CMK (cell line): ENCODE data around the gene CCDC28B.
A peak's percentile ranks its signal among the peaks of the same experiment; 100 is the strongest.

ENCODE experiments used
- DNase-seq: peaks from one replicate; pipeline ENCODE4 v3.0.0-alpha.2; 2010; ENCODE audit warnings: low read depth

The CCDC28B gene

DNA sequence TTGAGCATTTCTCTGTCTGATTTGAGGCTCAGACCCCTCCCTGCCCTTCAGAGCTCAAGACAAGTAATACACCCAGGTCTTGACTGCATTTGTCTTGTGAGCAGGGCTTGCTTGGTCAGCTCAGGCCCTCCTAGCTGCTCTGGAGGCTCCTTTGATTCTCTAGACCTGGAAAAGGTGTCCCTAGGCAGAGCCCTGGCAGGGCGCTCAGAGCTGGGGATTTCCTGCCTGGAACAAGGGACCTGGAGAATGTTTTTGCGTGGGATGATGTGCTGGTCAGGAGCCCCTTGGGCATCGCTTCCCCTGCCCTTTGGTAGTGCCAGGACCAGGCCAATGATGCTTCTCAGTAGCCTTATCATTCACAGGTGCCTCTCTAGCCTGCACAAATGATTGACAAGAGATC lies 4.9 kb upstream of the CCDC28B start:
- DNase-seq, result no peak

DNA sequence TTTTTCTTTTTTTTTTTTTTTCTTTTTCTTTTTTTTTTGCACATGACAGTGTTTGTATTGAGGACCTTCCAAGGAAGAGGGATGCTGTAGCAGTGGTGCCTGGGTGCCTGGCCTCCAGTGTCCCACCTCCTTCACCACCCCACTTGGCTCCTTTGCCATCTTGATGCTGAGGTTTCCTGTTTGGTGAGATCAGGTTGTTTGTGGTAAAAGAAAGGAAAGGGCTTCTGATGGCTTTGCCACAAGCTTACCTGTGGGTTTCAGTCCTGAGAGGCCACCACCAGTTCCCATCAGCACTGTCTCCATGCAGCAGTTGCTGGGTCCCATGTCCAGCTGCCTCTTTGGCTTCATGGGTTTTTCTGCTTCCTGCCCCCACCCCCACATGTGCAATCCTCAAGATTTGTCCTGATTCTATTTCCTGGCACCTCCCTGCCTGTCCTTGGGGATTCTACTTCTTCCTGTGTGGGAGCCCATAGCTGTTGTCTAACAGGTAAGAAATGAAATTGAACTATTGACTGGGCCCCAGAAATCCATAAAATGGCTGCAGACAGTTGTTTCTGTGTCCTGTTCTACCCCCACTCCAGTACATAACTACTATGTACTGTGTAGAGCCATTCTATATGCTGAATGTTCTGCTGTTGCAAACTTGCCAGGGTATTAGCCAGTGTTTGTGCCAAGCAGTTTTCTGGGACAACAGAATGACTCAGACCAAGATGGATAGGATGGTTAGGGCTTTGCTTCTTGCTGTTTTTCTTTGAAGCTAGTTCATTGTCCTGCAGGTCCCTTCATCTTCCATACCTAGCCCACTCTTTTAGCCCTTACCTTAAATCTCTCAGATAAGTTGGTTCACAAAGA lies 4.2 kb upstream of the CCDC28B start:
- DNase-seq, result no peak

DNA sequence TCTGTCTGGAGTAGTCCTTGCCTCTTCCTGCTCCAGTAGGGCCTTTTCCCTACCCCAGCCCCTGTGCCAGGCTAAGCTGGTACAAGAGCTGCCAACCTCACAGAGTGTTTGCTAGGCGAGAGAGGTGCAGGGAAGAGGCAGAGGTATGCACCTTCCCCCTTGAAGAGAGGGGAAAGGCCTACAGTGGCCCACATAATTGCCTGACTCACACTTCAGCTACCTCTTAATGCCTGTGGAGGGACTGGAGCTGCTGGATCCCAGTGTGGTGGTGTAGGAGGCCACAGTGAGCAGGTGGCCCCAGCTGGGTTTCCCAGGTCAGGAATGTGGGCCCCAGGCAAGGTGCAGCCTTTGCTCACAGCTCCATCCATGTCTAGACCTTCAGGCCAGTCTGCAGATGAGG lies 3.3 kb upstream of the CCDC28B start:
- DNase-seq, result no peak

DNA sequence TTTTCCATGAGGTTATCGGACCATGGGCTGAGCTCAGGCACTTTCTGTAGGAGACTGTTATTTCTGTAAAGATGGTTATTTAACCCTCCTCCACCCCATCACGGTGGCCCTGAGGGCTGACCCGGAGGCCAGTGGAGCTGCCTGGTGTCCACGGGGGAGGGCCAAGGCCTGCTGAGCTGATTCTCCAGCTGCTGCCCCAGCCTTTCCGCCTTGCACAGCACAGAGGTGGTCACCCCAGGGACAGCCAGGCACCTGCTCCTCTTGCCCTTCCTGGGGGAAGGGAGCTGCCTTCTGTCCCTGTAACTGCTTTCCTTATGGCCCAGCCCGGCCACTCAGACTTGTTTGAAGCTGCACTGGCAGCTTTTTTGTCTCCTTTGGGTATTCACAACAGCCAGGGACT lies 2.6 kb upstream of the CCDC28B start:
- DNase-seq, result no peak

DNA sequence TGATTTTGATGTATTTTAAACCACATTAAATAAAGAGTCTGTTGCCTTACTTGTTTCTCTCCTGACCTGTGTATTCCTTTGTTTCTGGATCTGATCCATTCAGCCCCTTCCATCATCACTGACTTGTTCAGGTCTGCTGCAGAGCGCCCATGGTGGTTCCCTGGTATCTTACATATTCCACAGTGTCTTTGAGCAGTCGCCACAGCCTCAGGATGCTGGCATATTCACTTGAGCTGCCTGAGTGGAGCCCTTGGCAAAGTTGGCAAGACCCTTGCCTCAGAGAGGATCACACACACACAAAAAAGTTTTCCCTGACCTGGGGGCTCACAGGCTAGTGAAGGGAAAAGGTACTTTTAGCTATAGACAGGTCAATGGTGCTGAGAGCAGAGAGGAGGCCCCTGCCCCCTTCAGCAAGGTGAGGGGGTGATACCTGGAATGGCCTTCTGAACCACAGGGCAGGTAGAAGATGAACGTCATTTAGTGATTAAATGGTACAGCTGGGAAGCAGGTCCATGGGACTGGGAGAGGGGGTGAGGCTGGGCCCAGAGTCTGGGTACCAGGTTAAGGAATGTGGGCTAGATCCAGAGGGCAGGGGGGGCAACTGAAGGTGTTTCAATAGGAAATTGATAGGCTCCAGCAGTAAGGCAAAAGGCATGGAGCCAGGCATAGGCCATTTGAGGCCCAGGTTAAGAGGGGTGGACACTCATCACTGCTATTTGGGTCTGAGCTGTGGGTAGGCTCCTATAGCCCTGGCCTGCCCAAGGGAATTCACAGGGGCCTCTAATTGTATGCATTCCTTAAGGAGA lies 2.0 kb upstream of the CCDC28B start:
- DNase-seq, result no peak

DNA sequence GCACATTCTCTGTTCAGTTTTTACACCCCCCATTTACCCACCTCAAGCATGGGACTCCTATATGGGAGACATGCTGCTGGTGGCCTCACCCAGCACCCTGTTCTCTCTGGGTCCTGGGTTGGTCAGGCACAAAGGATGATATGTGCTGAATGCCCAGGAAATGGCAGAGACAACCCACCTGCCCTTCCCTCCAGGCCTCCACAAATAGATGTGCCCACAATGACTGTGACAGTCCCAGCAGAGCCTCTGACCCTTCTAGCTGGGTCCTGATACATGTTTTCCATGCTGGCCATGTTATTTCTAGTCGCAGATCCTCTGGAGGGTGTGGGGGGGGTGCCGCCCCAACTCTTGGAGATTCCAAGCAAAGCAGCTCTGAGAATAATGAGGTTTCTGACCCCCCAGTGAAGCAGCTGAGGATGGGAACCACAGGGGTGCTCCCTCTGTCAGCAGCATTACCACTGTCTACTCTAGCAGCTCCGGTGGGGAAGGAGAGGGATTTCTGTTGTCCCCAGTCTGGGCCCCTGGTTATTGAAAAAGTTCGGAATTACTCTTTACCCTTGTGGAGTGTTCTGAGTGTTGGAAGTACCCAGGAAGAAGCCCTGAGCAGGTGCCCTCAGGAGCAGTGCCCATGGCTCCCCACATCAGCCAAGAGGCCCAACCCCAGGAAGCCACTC lies 1.2 kb upstream of the CCDC28B start:
- DNase-seq, result no peak

DNA sequence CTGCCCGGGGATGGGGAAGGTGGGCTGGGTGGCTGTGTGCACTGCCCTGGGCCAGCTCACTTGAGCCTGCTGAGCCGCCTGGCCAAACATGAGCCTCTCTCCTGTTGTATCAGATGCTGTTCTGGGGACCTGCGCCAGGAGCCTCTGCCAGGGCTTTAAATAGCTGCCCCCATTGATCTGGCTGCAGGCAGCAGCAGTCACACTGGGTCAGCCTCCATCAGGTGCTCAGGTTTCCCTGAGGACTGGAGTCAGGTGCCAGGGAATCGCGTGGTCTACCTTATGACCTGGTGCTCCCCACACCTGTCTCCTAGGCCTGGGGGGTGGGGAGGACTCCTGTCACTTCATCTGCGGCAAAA lies 700 bp upstream of the CCDC28B start:
- no peak for DNase-seq

DNA sequence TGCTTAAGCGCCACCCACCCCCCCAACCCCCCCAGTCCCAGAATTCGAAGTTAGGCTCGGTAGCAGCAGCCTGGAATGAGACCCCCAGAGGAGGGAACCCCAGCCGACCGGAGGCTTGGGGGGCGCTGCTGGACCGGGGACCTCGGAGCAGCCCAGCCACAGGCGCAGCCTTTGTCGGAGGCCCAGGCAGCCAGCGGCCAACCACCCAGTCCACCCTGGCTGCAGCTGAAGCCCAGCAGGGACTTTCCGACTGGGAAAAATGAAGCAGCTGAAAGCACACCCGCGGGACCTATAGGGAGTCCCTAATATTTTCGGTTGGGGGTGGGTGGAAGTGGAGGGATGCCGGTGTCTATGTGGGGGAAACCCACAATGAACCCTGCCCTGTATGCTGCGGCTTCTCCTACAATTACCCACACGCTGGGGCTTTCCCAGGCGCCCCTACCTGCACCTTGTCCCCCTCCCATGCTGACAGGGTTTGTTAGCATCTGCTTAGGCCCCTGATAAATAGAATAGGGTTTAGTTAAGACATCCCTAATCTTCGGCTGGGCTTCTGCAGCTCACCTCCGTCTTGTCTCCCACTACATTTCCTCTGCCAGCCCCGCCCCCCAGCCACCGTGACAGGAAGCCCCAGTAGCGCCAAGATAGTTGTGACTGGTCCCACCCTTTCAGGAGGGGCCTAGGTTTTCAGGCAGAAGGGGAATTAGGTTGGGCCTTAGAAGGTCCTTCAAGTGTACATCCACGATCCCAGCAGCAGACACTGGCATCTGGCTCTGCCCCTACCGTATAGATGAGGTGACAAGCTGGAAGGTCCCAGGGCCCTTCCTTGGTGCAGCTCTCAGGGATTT lies 838 bp downstream of the CCDC28B start:
- DNase-seq, result peak; percentile 80

DNA sequence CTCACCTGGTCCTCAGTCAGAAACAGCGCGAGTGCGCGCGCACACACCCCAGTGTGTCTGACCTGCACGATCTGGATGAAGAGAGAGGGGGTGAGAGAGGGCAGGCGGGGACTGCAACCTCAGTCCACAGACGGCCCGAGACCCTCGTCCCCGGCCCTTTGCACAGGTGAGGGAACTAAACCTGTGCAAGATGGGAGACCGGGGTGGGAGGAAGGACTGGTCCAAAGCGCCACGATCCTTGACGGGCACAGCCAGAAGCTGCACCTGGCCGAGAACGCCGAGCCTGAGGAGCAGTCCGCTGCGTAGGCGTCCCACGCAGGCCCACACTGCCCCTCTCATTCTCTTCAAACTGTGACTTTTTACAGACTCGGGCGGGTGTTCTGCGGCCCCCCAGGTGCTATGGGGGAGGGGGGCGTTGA lies 4.6 kb downstream of the CCDC28B start:
- DNase-seq, result no peak

DNA sequence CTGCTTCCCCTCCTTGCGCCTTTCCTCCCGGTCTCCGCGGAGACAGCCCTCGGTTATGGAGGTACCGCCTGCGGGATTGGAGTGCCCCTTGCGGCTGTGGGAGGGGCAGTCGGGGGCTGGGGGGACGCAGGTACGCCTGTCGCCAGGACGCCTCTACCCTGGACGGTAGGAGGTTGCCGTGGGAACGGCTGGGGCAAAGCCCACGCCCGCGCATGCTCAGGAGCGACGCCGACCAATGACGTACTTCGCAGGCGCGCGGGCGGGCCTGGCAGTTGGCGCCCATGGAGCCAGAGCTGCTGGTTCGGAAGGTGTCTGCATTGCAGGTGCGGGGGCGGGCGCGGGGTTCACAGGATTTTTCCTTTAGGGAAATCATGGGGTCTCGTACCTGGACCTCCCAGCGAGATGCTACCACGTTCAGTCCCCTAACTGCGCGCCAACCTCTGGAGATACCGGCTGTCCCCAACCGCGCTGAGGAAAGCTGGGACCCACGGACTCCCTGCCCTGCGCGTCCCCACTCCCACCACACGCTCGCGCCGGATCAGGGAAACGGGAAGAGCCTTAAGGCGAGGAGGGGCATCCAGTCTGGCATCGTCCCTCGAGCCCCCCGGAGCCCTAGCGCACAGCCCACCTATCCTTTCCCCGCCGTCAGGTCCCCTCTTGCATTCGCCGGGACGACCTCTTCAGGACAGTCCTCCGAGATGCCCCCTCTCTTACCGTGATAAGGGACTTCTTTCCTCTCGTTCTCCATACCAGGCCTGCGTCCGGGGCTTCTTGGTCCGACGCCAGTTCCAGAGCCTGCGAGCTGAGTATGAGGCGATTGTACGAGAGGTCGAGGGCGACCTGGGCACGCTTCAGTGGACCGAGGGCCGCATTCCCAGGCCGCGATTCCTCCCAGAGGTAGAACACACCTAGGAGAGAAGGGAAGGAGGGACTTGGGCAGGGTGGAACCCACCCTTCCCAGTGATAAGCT lies 5.3 kb downstream of the CCDC28B start, which contains the start of gene IQCC:
TSS of gene IQCC (plus strand) at position 271 of the 970 bp plus-strand sequence. CDS start at position 282, 11 bp downstream.
- peak; percentile 77 for DNase-seq

DNA sequence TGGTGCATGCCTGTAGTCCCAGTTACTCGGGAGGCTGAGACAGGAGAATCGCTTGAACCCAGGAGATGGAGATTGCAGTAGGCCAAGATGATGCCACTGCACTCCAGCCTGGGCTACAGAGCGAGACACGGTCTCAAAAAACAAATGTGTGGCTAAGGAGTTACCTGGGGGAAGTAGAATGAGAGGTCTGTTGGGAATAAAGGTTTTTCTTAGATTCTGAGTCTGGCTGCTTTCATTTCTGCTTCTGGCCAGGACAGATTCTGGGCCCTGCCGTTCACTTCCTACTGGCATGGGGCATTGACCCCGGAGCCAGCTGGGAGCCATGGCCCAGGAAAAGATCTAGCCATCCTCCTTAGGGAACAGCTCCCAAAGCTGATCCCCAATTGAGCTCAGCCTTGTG lies 8.1 kb downstream of the CCDC28B start:
- no peak for DNase-seq

DNA sequence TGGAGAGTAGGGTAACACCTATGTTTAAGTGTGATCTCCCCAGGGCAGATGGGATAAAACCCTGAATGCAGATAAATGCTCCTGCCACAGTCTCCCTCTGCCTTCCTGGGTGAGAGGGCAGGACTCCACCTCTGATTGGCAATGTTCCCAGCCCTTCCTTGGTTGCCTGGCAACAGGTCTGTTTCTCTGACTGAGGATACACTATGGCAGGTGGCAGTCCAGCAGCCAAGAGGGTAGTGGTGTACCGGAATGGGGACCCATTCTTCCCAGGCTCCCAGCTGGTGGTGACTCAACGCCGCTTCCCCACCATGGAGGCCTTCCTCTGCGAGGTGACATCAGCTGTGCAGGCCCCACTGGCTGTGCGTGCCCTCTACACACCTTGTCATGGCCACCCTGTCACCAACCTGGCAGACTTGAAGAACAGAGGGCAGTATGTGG lies 8.5 kb downstream of the CCDC28B start, which contains the start of gene DCDC2B:
TSS of gene DCDC2B (plus strand) at position 199 of the 438 bp plus-strand sequence. CDS start at position 204, 5 bp downstream.
- DNase-seq, result no peak

DNA sequence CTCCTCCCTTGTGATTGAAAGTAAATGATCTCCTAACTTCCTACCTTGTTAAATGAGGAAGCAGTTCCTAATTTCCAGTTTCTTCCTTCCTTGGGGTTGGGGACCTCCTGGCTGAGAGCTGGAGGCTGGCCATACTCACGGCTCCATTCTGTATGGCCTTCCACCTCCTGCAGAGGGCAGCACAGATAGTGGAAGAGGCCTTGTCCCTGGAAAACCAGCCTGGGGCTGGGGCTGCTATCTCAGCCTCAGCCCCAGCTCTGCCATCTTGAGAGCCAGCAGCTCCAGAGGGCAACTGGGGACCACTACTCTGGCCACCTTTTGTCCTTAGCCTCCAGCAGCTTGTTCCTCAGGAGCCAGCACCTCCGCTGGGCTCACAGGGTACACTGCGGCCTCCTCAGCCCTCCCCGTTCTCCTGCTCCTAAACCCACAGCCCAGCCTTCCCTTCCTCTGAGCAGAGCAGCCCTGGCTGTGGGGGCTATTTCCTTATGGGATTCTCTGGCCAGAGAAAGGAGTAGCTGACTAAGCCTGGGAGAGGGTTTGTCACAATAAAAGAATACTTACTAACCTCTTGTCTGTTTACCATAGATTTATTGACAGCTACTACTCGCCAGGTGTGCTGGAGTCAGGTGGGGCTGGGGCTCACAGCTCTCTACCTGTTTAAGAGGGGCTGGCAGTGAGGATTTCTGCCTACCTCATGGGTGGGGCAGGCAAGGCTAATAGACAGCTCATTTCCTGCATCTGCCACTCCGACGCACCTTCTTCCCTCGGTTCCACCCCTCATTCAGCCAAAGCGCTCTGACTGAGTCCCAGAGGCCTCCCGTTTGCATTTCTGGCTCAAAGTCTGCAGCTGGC lies 15.5 kb downstream of the CCDC28B start:
- no peak for DNase-seq

DNA sequence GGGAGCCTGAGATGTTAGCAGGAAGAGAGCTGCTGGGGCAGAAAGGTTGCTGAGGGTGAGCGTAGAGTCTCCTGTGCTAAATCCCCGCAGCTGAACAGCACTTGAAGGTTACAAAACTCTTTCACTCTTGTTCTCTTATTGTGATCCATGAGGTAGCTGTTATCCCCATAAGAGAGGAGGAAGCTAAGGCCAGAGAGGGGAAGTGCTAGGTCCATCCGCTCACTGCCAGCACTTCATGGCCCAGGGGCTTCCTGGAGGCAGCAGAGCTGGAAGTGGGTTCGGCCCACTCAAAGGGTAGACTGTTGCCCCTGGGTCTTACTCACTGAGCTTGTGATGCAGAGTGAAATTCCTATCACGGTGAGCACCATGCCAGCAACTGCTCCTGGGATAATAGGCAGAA lies 16.2 kb downstream of the CCDC28B start:
- DNase-seq, result no peak

DNA sequence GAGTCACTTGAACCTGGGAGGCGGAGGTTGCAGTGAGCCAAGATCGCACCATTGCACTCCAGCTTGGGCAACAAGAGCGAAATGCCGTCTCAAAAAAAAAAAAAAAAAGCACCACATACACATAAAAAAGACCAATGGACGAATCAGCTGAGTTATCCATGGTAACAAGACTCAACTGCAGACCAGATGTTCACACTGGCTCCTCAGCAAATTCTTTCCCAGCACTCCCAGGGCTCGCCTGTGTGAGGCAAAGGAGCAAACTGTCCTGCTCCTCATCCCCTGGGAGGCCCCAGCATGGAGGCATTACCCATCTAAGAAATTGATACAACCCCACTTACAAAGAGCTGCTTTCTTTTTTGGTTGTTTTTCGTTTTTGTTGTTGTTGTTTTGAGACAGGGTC lies 18.6 kb downstream of the CCDC28B start:
- no peak for DNase-seq

DNA sequence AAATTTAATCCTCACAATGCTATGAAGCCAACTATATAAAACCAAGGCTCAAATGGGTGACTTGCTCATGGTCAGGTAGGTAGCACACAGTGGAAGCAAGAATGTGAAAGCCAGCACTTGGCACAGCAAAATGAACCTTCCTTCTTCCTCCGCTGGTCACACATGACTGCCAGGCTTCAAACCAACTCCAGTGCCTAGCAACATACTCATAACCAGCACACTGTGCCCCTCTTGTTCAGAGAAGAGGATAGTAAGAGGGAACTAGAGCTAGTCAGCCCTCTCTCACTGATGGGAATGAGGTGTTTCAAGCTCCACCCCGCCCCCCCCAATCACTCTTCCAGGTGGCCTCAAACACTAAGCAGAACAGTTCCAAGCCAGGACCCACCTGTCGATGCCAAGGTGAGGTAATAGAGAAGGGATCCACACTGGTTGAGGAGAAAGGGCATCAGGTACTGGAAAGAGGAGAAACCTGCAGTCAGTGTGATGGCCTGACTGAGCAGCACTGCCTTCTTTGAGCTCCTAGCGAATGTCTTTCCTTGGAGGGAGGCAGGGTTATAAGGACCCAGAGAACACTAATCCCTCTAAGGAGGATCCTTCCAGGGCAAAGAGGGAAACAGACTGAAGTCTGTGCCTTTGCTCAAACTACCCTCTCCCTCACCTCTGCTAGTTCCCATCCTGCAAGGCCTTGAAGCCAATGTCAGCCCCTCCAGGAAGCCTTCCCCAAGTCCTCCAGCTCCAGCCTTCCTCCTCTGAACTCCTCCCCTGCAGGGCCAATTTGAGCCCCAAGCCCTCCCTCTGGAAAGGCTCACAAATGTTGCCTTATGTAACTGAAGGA lies 20.6 kb downstream of the CCDC28B start:
- no peak for DNase-seq

DNA sequence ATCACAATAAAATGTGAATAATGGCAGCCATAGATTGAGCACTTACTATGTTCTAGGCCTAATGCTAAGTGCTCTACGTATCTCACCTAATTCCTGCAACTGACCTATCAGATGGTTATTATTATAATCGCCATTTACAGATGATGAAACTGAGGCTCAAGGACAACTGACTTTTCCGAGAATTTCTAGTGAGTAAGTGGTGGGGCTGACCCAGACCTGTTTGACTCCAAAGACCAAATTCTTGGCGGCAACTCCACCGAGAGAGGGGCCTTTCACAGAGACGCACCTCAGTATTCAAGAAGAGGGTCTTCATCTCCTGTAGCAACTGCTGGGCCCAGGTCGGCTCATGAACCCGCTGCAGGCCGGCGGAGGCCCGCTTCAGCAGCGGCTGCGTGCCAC lies 21.2 kb downstream of the CCDC28B start:
- DNase-seq, result no peak

DNA sequence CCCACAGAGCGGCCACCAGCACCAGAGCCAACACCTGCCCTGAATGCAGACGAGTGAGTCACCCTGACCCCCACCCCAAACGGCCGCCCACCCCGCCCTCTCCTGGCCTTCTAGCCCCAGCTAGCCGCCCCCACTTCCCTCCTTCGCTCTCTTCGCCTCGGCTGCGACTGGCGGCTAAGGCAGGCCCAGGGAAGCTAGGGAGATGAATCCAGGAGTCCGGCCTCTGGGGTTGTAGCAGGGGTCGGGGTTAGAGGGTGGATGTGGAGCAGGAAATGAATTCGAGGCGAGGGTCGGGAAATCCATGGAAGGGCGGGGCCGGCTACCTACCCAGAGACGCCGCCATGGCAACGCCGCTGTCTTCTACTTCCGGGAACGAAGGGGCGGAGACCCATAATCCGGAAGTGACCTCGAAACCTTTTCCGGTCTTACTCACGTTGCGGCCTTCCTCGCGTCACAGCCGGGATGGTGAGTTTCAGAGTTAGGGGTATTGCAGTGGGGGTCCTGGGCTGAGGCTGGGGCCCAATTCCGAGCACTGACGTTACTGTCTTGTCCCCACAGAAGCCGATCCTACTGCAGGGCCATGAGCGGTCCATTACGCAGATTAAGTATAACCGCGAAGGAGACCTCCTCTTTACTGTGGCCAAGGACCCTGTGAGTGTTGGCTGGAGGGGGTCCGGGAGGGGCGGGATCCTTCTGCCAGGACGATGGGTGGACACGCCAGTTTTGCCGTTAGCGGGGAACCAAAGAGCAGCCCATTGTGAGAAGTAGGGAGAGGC lies 21.8 kb downstream of the CCDC28B start, which contains the start of the genes EIF3I and TMEM234:
TSS of gene EIF3I (plus strand) at position 428 of the 776 bp plus-strand sequence. CDS start at position 463, 35 bp downstream.
TSS of gene TMEM234 (minus strand) at position 374 of the 776 bp plus-strand sequence. CDS start at position 343, 31 bp downstream.
- peak; percentile 84 for DNase-seq
